Measurements from ENCODE around the gene UBE2L6.

UBE2L6 gene

GRCh38 chr11:57567515-57568329, at the start of gene UBE2L6:
UBE2L6 (minus strand) TSS chr11:57567672; CDS start chr11:57567611, 61 bp downstream.
- DNase-seq = peak; percentile 90

GRCh38 chr11:57616595-57616994, 49.1 kb upstream of the UBE2L6 start:
- no peak for DNase-seq

- no peak for DNase-seq
These were observed 47.8 kb upstream of the UBE2L6 start for GRCh38 chr11:57615308-57615707.

- no peak for DNase-seq
These were observed 46.8 kb upstream of the UBE2L6 start for GRCh38 chr11:57614234-57614772.

- DNase-seq = no peak
These were observed 42.7 kb upstream of the UBE2L6 start for GRCh38 chr11:57610170-57610569.

- peak; percentile 29 for DNase-seq
These were observed 37.6 kb upstream of the UBE2L6 start for GRCh38 chr11:57605028-57605420.

- DNase-seq = no peak
These were observed 37.0 kb upstream of the UBE2L6 start for GRCh38 chr11:57604296-57605027.

GRCh38 chr11:57601297-57601696, 33.8 kb upstream of the UBE2L6 start:
- no peak for DNase-seq

GRCh38 chr11:57599381-57599780, 31.9 kb upstream of the UBE2L6 start:
- DNase-seq = no peak

- no peak for DNase-seq
These were observed 31.3 kb upstream of the UBE2L6 start for GRCh38 chr11:57598831-57599155.

- DNase-seq = no peak
These were observed 30.7 kb upstream of the UBE2L6 start for GRCh38 chr11:57597916-57598830.

- no peak for DNase-seq
These were observed 30.0 kb upstream of the UBE2L6 start, which contains the start of gene SERPING1 for GRCh38 chr11:57597461-57597915. SERPING1 (plus strand) TSS chr11:57597685; CDS start chr11:57598271, 586 bp downstream.

- DNase-seq = no peak
These were observed 28.9 kb upstream of the UBE2L6 start for GRCh38 chr11:57596266-57596885.

GRCh38 chr11:57588046-57588710, 20.7 kb upstream of the UBE2L6 start:
- no peak for DNase-seq

GRCh38 chr11:57586711-57587245, 19.3 kb upstream of the UBE2L6 start:
- DNase-seq = no peak

- no peak for DNase-seq
These were observed 17.8 kb upstream of the UBE2L6 start for GRCh38 chr11:57585301-57585700.

GRCh38 chr11:57584341-57584740, 16.9 kb upstream of the UBE2L6 start:
- DNase-seq = no peak

- no peak for DNase-seq
These were observed 6.6 kb upstream of the UBE2L6 start for GRCh38 chr11:57574061-57574460.

GRCh38 chr11:57571606-57572005, 4.1 kb upstream of the UBE2L6 start:
- DNase-seq = no peak

- DNase-seq = no peak
These were observed 876 bp upstream of the UBE2L6 start for GRCh38 chr11:57568330-57568766.

- DNase-seq = peak; percentile 59
These were observed 462 bp downstream of the UBE2L6 start for GRCh38 chr11:57566905-57567514.

All from RPMI8226 (cell line).